Tibial nerve (tissue), 4 donors: ENCODE data around the gene CDK5. TPM values are rescaled to one million over a fixed set of nuclear protein-coding genes. Genes with fewer than 3 reads are reported as not detected.
A peak's percentile ranks its signal among the peaks of the same experiment; 100 is the strongest.

Experiments used
- DNase-seq, 2 donors: peaks; one replicate each; pipeline ENCODE4 v3.0.0-alpha.2; 2019; ENCODE audit warnings: low spot score in 2 of 2
- H3K27ac ChIP-seq, 4 donors: fragments of 200-600 bp; sonication (generic) in 3 of 4; one replicate each; pipeline ENCODE4 v1.5.1; 2017 to 2019; ENCODE audit warnings: mild to moderate bottlenecking in 1 of 4
- H3K27me3 ChIP-seq, 2 donors: fragments of 200-600 bp; sonication (generic) in 1 of 2; one replicate each; pipeline versions ENCODE4 v1.5.1 to v1.6.0; 2017 to 2019
- H3K36me3 ChIP-seq, 3 donors: fragments of 200-600 bp; sonication (generic); one replicate each; pipeline ENCODE4 v1.5.1; 2018 to 2019
- H3K4me1 ChIP-seq, 4 donors: fragments of 200-600 bp; sonication (generic) in 3 of 4; one replicate each; pipeline ENCODE4 v1.5.1; 2017 to 2019
- H3K4me3 ChIP-seq, 4 donors: fragments of 200-600 bp; sonication (generic) in 3 of 4; one replicate each; pipeline ENCODE4 v1.5.1; 2017 to 2019; ENCODE audit warnings: mild to moderate bottlenecking in 1 of 4, moderate library complexity in 1 of 4
- H3K9me3 ChIP-seq, 4 donors: fragments of 200-600 bp; sonication (generic) in 3 of 4; one replicate each; pipeline ENCODE4 v1.5.1; 2017 to 2019
- CTCF ChIP-seq, 5 experiments: fragments of 200-600 bp in 3 of 5; fragments of 450-650 bp in 2 of 5; sonication (generic) in 3 of 5; IDR thresholded peaks; one replicate each; pipeline ENCODE4 v1.5.1; 2016 to 2019; ENCODE audit warnings: antibody characterized with exemption in 5 of 5, mild to moderate bottlenecking in 3 of 5, moderate library complexity in 2 of 5
- EP300 ChIP-seq, 2 donors: sonication (generic); formaldehyde crosslinking; IDR thresholded peaks; one replicate each; pipeline ENCODE4 v1.6.1; 2017; ENCODE audit warnings: antibody characterized with exemption in 2 of 2, mild to moderate bottlenecking in 1 of 2
- POLR2A ChIP-seq, 2 donors: fragments of 450-650 bp; IDR thresholded peaks; one replicate each; pipeline ENCODE4 v1.6.1; 2017; ENCODE audit warnings: antibody characterized with exemption in 2 of 2, mild to moderate bottlenecking in 2 of 2, moderate library complexity in 2 of 2
- WGBS, 2 donors: methylation state at CpG; one replicate each; pipeline ENCODE4 v1.1.5; 2018; 5-methylcytosine and 5-hydroxymethylcytosine counted together
- total RNA-seq, 4 donors: library from RNA; depleted of rRNA; stranded (reverse); fragments of >200 nt; gene quantifications; one replicate each; pipeline ENCODE4 v1.1.0, GENCODE V29; 2016

The CDK5 gene
- total RNA-seq, 4 donors from 2014 or later = 3.6 to 13.1 (median 7.1) TPM

DNA sequence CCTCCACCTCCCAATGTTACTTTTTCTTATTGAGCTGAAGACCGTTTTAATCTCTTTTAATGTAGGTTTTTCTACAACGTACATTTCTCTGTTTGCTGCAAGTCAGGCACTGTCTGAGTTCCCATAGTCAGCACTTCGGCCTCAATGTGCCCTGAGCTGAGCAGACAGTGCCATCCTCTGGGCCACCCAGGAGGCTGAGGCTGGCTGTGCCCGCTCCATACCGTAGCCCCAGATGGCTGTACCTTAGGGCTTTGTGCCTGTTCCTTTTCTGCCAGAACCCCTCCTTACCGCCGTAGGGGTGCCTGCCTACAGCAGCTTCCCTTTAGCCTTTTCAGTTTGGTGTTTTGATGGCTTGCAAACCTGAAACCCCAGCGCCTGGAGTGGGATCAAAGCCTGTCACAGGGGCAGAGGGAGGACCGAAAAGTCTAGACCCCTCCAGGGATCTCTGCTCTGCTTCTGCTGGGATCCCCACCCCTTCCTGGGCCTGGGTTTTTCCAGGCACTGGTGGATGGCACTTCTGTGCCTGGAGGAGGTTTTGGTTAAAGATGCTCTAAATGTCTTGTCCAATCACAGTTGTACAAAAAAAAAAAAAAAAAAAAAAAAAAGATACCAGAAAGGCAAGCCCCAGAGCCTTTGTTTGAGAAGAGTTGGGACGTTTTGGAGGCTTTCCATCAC is 37.6 kb upstream of the CDK5 start:
- H3K36me3 ChIP-seq = peaks cover 0 to 4% (median 0%) of the 10 kb centered on the region in 3 donors
- peak overlapping the region in 2 of 4 donors; percentile 12 to 46 for H3K27ac ChIP-seq
- no peaks in the 10 kb centered on the region for H3K27me3 ChIP-seq
- no peak overlapping the region for H3K4me3 ChIP-seq
- no peaks in the 10 kb centered on the region for H3K9me3 ChIP-seq
- TF ChIP-seq CTCF (IDR thresholded peaks at IDR 0.05) (no peak), POLR2A (IDR thresholded peaks at IDR 0.05) (no peak), EP300 (IDR thresholded peaks at IDR 0.05) (no peak)
- H3K4me1 ChIP-seq = peaks cover 0 to 58% (median 4%) of the 10 kb centered on the region in 4 donors
- WGBS, 2 donors = 65 to 67% methylated on average over 10 of the region's 10 CpGs
- no peak for DNase-seq

DNA sequence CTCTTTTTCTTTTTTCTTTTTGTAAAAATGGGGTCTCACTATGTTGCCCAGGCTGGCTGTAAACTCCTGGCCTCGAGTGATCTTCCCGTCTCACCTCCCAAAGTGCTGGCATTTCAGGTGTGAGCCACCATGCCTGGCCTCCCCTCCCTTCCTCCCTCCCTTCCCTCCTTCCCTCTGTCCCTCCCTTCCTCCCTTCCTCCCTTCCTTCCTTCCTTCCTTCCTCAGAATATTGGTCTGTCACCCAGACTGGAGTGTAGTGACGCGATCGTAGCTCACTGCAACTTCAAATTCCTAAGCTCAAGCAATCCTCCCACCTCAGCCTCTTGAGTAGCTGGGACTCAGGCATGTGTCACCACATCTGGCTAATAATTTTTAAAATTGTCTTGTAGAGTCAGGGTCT is 37.0 kb upstream of the CDK5 start:
- no peak overlapping the region for H3K4me3 ChIP-seq
- WGBS, 2 donors = 83 to 85% methylated on average over 5 of the region's 5 CpGs
- TF ChIP-seq POLR2A (IDR thresholded peaks at IDR 0.05) = no peak
- no peak for TF ChIP-seq CTCF (IDR thresholded peaks at IDR 0.05)
- TF ChIP-seq EP300 (IDR thresholded peaks at IDR 0.05) = no peak
- no peaks in the 10 kb centered on the region for H3K9me3 ChIP-seq
- peak overlapping the region in 1 of 4 donors; percentile 12 for H3K27ac ChIP-seq
- no peak for DNase-seq
- no peaks in the 10 kb centered on the region for H3K27me3 ChIP-seq
- peaks cover 0 to 58% (median 8%) of the 10 kb centered on the region in 4 donors for H3K4me1 ChIP-seq
- peaks cover 0 to 4% (median 0%) of the 10 kb centered on the region in 3 donors for H3K36me3 ChIP-seq

DNA sequence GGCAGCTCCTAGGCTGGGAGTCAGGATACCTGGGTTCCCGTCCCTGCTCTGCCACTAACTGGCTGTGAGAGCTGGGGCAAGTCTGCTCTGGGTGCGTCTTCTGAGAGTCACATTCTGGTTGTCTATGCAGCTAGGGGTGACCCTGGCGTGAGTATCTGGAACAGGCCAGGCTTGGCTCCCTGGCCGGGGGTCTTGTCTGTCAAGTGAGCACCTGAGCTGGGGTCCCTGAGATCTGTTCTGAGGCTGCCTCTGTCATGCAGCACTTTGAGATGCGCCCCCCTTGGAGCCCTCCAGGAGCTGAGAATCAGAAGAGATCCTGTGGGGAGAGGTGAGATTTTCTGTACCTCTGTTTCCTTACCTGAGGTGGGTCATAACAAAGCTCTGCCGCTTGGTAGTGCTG is 36.1 kb upstream of the CDK5 start:
- Histone ChIP-seq H3K9me3 (no peaks in the 10 kb centered on the region), H3K27me3 (no peaks in the 10 kb centered on the region), H3K4me1 (peaks cover 0 to 64% (median 16%) of the 10 kb centered on the region in 4 donors), H3K4me3 (no peak overlapping the region), H3K27ac (no peak overlapping the region), H3K36me3 (peaks cover 0 to 4% (median 0%) of the 10 kb centered on the region in 3 donors)
- DNase-seq = no peak
- TF ChIP-seq POLR2A (IDR thresholded peaks at IDR 0.05) (no peak), EP300 (IDR thresholded peaks at IDR 0.05) (no peak), CTCF (IDR thresholded peaks at IDR 0.05) (no peak)
- 92 to 93% methylated on average over 6 of the region's 6 CpGs for WGBS, 2 donors

DNA sequence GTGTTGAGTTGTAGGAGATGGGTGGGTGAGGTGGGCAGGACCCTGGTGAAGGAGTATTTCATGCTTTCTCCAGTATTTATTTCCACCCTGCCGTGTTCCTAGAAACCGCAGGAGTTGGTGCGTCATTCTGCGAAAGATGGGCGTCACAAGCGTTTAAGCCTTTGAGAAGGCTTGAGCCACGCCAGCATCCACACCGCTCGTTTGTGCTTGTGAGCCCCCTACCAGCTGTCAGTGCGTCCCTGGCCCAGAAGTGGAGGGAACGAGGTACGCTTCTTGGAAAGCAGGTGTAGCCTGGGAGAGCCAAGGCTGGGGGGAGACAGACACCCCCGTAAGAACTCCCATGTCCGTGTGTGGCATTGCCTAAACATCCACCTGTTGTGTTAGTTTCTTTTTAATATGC is 34.3 kb upstream of the CDK5 start:
- Histone ChIP-seq H3K9me3 (no peaks in the 10 kb centered on the region), H3K27ac (no peak overlapping the region), H3K27me3 (no peaks in the 10 kb centered on the region), H3K4me1 (peaks cover 0 to 76% (median 27%) of the 10 kb centered on the region in 4 donors), H3K4me3 (no peak overlapping the region), H3K36me3 (peaks cover 0 to 4% (median 0%) of the 10 kb centered on the region in 3 donors)
- WGBS, 2 donors = 89% methylated on average over 14 of the region's 14 CpGs
- TF ChIP-seq EP300 (IDR thresholded peaks at IDR 0.05) = no peak
- TF ChIP-seq POLR2A (IDR thresholded peaks at IDR 0.05) = no peak
- no peak for TF ChIP-seq CTCF (IDR thresholded peaks at IDR 0.05)
- DNase-seq = no peak

DNA sequence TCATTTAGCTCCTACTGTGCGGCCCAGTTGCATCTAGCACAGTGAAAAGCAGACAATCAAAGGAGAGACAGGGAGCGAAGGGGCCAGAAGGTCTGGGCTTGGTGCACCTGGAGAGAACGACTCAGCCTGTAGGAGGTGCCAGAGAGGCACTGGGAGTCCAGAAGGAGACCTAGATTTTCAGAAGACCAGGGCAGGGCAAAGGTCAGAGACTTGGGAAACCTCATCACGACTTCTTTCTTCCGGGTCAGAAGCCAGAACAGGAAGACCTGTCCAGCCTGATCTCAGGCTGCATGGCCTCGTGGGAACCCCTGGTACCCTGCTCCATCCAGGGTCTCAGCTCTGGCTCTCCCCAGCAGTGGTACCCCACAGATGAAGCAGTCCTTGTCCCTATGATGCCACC is 33.7 kb upstream of the CDK5 start:
- Histone ChIP-seq H3K9me3 (no peaks in the 10 kb centered on the region), H3K4me1 (peaks cover 0 to 74% (median 27%) of the 10 kb centered on the region in 4 donors), H3K27ac (no peak overlapping the region), H3K27me3 (no peaks in the 10 kb centered on the region), H3K36me3 (no peaks in the 10 kb centered on the region), H3K4me3 (no peak overlapping the region)
- no peak for DNase-seq
- 49 to 51% methylated on average over 6 of the region's 6 CpGs for WGBS, 2 donors
- TF ChIP-seq POLR2A (IDR thresholded peaks at IDR 0.05) = no peak
- peak in 2 of 5 experiments; percentile 10 to 19 for TF ChIP-seq CTCF (IDR thresholded peaks at IDR 0.05)
- TF ChIP-seq EP300 (IDR thresholded peaks at IDR 0.05) = no peak
